Measurements from ENCODE around the gene SESN2.

GRCh38 chr1:28326515-28326914 lies 67.2 kb downstream of the SESN2 start:
- no peak for TF ChIP-seq CTCF (IDR thresholded peaks at IDR 0.05)
- no peak for TF ChIP-seq POLR2A (IDR thresholded peaks at IDR 0.05)

Measured in sigmoid colon (tissue), 3 donors.